ENCODE data around the gene TRIM21. TPM values are rescaled to one million over a fixed set of nuclear protein-coding genes. Genes with fewer than 3 reads are reported as not detected.
A peak's percentile ranks its signal among the peaks of the same experiment; 100 is the strongest.

The TRIM21 gene
- total RNA-seq: 10 to 100 TPM; 23.1 to 25.8 TPM

- H3K9ac ChIP-seq (ENCODE audit: low read depth in 2 of 2, low read length in 2 of 2): peak within 1 kb of the TSS; percentile 90 to 97
- H3K9me3 ChIP-seq: no peaks in the 10 kb centered on the region
- no peak for TF ChIP-seq CTCF (IDR thresholded peaks at IDR 0.05)
- H3K27me3 ChIP-seq: no peaks in the 10 kb centered on the region
- intact Hi-C loops (cut with DNase I): loop anchor here (10.0 kb wide), 1 partner anchor 101 kb away; no protein-coding TSS in a partner anchor
- H3K27ac ChIP-seq: peak within 1 kb of the TSS; percentile 87
- DNase-seq: peak; percentile 92
- H3K4me1 ChIP-seq: no peaks in the 10 kb centered on the region
- no peaks in the 10 kb centered on the region for H3K36me3 ChIP-seq
- peak within 1 kb of the TSS; percentile 92 for H3K4me3 ChIP-seq
Observed at GRCh38 chr11:4393209-4393857, at the start of gene TRIM21. Gene TRIM21, minus strand, starts transcription at chr11:4393702. Its CDS starts 3,293 bp downstream, at chr11:4390409.

- Histone ChIP-seq H3K36me3 (no peaks in the 10 kb centered on the region), H3K27me3 (no peaks in the 10 kb centered on the region), H3K9me3 (no peaks in the 10 kb centered on the region), H3K4me1 (no peaks in the 10 kb centered on the region), H3K9ac (ENCODE audit: low read depth in 2 of 2, low read length in 2 of 2) (no peak overlapping the region), H3K27ac (no peak overlapping the region), H3K4me3 (no peak overlapping the region)
- DNase-seq: no peak
- intact Hi-C loops (cut with DNase I): no loop called here
- TF ChIP-seq CTCF (IDR thresholded peaks at IDR 0.05): no peak
Observed at GRCh38 chr11:4441515-4441914, 48.0 kb upstream of the TRIM21 start.

- intact Hi-C loops (cut with DNase I): no loop called here
- Histone ChIP-seq H3K36me3 (no peaks in the 10 kb centered on the region), H3K4me1 (no peaks in the 10 kb centered on the region), H3K27me3 (no peaks in the 10 kb centered on the region), H3K27ac (no peak overlapping the region), H3K9me3 (no peaks in the 10 kb centered on the region), H3K4me3 (no peak overlapping the region), H3K9ac (ENCODE audit: low read depth in 2 of 2, low read length in 2 of 2) (no peak overlapping the region)
- TF ChIP-seq CTCF (IDR thresholded peaks at IDR 0.05): no peak
- no peak for DNase-seq
Observed at GRCh38 chr11:4436411-4436810, 42.9 kb upstream of the TRIM21 start.

GRCh38 chr11:4433856-4434255 lies 40.4 kb upstream of the TRIM21 start:
- DNase-seq: no peak
- Histone ChIP-seq H3K27me3 (no peaks in the 10 kb centered on the region), H3K4me3 (no peak overlapping the region), H3K9ac (ENCODE audit: low read depth in 2 of 2, low read length in 2 of 2) (no peak overlapping the region), H3K36me3 (no peaks in the 10 kb centered on the region), H3K27ac (no peak overlapping the region), H3K9me3 (no peaks in the 10 kb centered on the region), H3K4me1 (no peaks in the 10 kb centered on the region)
- intact Hi-C loops (cut with DNase I): no loop called here
- no peak for TF ChIP-seq CTCF (IDR thresholded peaks at IDR 0.05)

- Histone ChIP-seq H3K4me1 (no peaks in the 10 kb centered on the region), H3K4me3 (no peak overlapping the region), H3K27me3 (no peaks in the 10 kb centered on the region), H3K27ac (no peak overlapping the region), H3K9ac (ENCODE audit: low read depth in 2 of 2, low read length in 2 of 2) (no peak overlapping the region), H3K36me3 (no peaks in the 10 kb centered on the region), H3K9me3 (no peaks in the 10 kb centered on the region)
- intact Hi-C loops (cut with DNase I): no loop called here
- no peak for TF ChIP-seq CTCF (IDR thresholded peaks at IDR 0.05)
- DNase-seq: no peak
Observed at GRCh38 chr11:4430051-4430450, 36.5 kb upstream of the TRIM21 start.

Data from colonic mucosa (tissue), 4 donors.